ENCODE measurements around the gene TRO. TPM values are rescaled to one million over a fixed set of nuclear protein-coding genes. Genes with fewer than 3 reads are reported as not detected.

Gene TRO
- total and polyA plus RNA-seq, 7 donors: 0.18 to 4.2 (median 0.64) TPM

DNA sequence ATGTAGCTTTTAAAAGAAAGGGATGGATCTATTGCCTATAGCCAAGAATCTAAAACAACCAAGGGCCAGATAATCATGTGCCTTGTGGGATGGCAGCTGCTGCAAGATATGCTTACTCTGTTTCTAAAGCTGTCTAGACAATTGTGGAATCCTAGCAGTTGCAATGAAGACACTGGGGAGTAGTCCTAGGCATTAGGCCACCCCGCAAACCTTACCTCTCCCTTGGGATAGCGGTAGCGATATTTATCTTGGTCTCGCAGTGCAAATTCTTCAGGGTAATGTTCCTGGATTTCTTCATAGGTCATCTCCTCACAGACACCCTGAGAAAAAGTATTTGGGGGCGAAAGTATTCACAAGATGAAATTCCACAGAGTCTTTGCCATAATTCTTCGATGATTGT is 24.6 kb downstream of the TRO start:
- intact Hi-C loops (cut with DNase I): no loop called here
- peaks cover 0 to 20% of the 10 kb centered on the region in 2 donors for H3K36me3 ChIP-seq (ENCODE audit: insufficient read depth in 1 of 2, low read depth in 1 of 2)
- no peaks in the 10 kb centered on the region for H3K9me3 ChIP-seq
- DNase-seq: no peak
- no peak for TF ChIP-seq CTCF (IDR thresholded peaks at IDR 0.05)
- no peak overlapping the region for H3K27ac ChIP-seq
- ATAC-seq: no peak
- H3K4me3 ChIP-seq: no peak overlapping the region
- no peaks in the 10 kb centered on the region for H3K4me1 ChIP-seq
- H3K27me3 ChIP-seq (ENCODE audit: insufficient read depth in 3 of 3, low read length in 2 of 3): peaks cover 0 to 11% (median 0%) of the 10 kb centered on the region in 3 donors
- WGBS, 3 donors: 45 to 69% (median 66%) methylated on average over 6 of the region's 6 CpGs

GRCh38 chrX:54950730-54951375 is 30.2 kb downstream of the TRO start:
- no peak for TF ChIP-seq CTCF (IDR thresholded peaks at IDR 0.05)
- no peaks in the 10 kb centered on the region for H3K9me3 ChIP-seq
- H3K36me3 ChIP-seq (ENCODE audit: insufficient read depth in 1 of 2, low read depth in 1 of 2): peaks cover 0 to 7% of the 10 kb centered on the region in 2 donors
- H3K27ac ChIP-seq: no peak overlapping the region
- intact Hi-C loops (cut with DNase I): no loop called here
- 48 to 57% (median 52%) methylated on average over 5 to 8 of the region's 8 CpGs for WGBS, 3 donors
- DNase-seq (no peak), ATAC-seq (peak; percentile 49 to 55 (median 50))
- no peak overlapping the region for H3K4me3 ChIP-seq
- no peaks in the 10 kb centered on the region for H3K4me1 ChIP-seq
- peaks cover 0 to 11% (median 0%) of the 10 kb centered on the region in 3 donors for H3K27me3 ChIP-seq (ENCODE audit: insufficient read depth in 3 of 3, low read length in 2 of 3)

DNA sequence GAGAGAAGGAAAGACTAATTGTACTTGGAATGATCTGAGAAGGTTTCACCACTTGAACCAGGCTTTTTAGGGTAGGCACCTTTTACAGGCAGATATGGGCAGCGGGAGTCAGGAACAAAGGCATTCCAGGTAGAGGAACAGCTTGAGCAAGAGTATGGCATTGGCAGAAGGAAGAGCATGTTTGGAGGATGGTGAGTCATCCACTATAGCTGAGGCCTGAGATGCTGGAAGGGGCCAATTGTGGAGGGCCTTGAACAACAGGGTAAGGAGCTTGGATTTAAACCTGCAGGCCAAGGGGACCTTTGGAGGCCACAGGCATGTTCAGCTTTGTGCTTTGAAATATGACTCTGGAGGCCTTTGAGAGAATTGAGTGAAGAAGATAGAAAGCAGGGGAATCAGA is 41.1 kb downstream of the TRO start:
- no peak for DNase-seq
- WGBS, 3 donors: 74 to 94% (median 80%) methylated on average over 1 of the region's 1 CpG

GRCh38 chrX:54964766-54965497 is 44.3 kb downstream of the TRO start:
- H3K36me3 ChIP-seq (ENCODE audit: insufficient read depth in 1 of 2, low read depth in 1 of 2): no peaks in the 10 kb centered on the region
- peaks cover 0 to 6% (median 0%) of the 10 kb centered on the region in 3 donors for H3K27me3 ChIP-seq (ENCODE audit: insufficient read depth in 3 of 3, low read length in 2 of 3)
- peaks cover 6% of the 10 kb centered on the region for H3K9me3 ChIP-seq
- ATAC-seq (no peak), DNase-seq (no peak)
- no peaks in the 10 kb centered on the region for H3K4me1 ChIP-seq
- H3K27ac ChIP-seq: no peak overlapping the region
- WGBS, 3 donors: 71 to 90% (median 76%) methylated on average over 4 of the region's 4 CpGs
- intact Hi-C loops (cut with DNase I): no loop called here
- H3K4me3 ChIP-seq: no peak overlapping the region
- TF ChIP-seq CTCF (IDR thresholded peaks at IDR 0.05): no peak

More for the DNA sequence above, 41.1 kb downstream of the TRO start:
- peaks cover 0 to 6% (median 0%) of the 10 kb centered on the region in 3 donors for H3K27me3 ChIP-seq (ENCODE audit: insufficient read depth in 3 of 3, low read length in 2 of 3)
- peaks cover 0 to under 1% of the 10 kb centered on the region in 2 donors for H3K36me3 ChIP-seq (ENCODE audit: insufficient read depth in 1 of 2, low read depth in 1 of 2)
- peak in 2 of 4 donors; percentile 54 to 55 for ATAC-seq
- H3K27ac ChIP-seq: no peak overlapping the region
- H3K4me1 ChIP-seq: no peaks in the 10 kb centered on the region
- intact Hi-C loops (cut with DNase I): no loop called here
- no peak for TF ChIP-seq CTCF (IDR thresholded peaks at IDR 0.05)
- no peaks in the 10 kb centered on the region for H3K9me3 ChIP-seq
- H3K4me3 ChIP-seq: no peak overlapping the region
